ENCODE data around the gene LSM11.
"Not testable (repeated sequence)": the region's sequence is repeated elsewhere in the genome, so short reads cannot be mapped to it uniquely, and the experiment has no call there.

LSM11 gene

DNA sequence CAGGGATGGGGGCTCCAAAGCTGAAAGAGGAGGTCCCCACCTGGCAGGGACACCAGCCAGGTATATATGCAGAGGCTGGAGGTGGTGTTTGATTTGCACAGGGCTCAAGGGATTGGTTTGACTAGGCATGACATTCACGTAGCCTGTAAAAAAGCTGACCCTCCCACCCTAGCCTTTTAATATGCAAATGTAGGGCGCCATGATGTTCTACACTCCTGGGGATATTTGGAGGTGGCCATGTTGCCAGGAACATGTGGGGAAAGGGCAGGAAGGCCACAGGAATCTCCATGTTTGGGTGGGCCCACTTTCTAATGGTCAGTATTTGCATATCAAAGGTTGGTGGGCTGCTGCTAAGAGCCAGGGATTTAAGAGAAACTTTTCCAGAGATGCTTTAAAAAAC is 24.3 kb upstream of the LSM11 start:
- no peak for DNase-seq
- no peak overlapping the region for H3K9ac ChIP-seq (ENCODE audit: low read length)
- H3K4ac ChIP-seq (ENCODE audit: low read depth, low read length): no peak overlapping the region
- no peaks in the 10 kb centered on the region for H3K4me1 ChIP-seq (ENCODE audit: control insufficient read depth in 1 of 2, insufficient read depth in 2 of 2, low read length in 2 of 2)
- no peaks in the 10 kb centered on the region for H3K79me2 ChIP-seq (ENCODE audit: control insufficient read depth, insufficient read depth, low read length, poor library complexity)
- H4K91ac ChIP-seq (ENCODE audit: low read depth, low read length): peak overlapping the region; percentile 6
- no peak overlapping the region for H3K14ac ChIP-seq (ENCODE audit: low read length)
- H3K4me3 ChIP-seq (ENCODE audit: low read depth, low read length): no peak overlapping the region
- no peaks in the 10 kb centered on the region for H3K9me3 ChIP-seq (ENCODE audit: insufficient read depth, low read depth, low read length)
- no peak overlapping the region for H3K4me2 ChIP-seq (ENCODE audit: low read length)
- no peaks in the 10 kb centered on the region for H3K36me3 ChIP-seq (ENCODE audit: control insufficient read depth in 1 of 2, insufficient read depth in 2 of 2, low read length in 2 of 2)
- H2AK5ac ChIP-seq (ENCODE audit: low read length): peak overlapping the region; percentile 14
- no peak overlapping the region for H4K8ac ChIP-seq (ENCODE audit: low read depth, low read length)
- no peak overlapping the region for H3K27ac ChIP-seq (ENCODE audit: low read depth, low read length)
- H3K27me3 ChIP-seq (ENCODE audit: insufficient read depth, low read length): no peaks in the 10 kb centered on the region
- peak overlapping the region; percentile 40 for H2BK12ac ChIP-seq (ENCODE audit: low read length)
- no peaks in the 10 kb centered on the region for H3K79me1 ChIP-seq (ENCODE audit: low read length)
- no peak overlapping the region for H3K18ac ChIP-seq (ENCODE audit: low read length)
- H2BK5ac ChIP-seq (ENCODE audit: low read depth, low read length, poor library complexity): no peak overlapping the region
- WGBS (ENCODE audit: extremely low coverage, insufficient coverage, insufficient read length): no CpG with 5 or more reads among the region's 2 CpGs
- no peak overlapping the region for H2AFZ ChIP-seq (ENCODE audit: insufficient read depth, low read length, poor library complexity)
- H2BK120ac ChIP-seq (ENCODE audit: insufficient read depth, low read length, poor library complexity): no peak overlapping the region
- no peak overlapping the region for H3K23ac ChIP-seq (ENCODE audit: low read length)
- no peak overlapping the region for H4K12ac ChIP-seq (ENCODE audit: low read depth, low read length)

DNA sequence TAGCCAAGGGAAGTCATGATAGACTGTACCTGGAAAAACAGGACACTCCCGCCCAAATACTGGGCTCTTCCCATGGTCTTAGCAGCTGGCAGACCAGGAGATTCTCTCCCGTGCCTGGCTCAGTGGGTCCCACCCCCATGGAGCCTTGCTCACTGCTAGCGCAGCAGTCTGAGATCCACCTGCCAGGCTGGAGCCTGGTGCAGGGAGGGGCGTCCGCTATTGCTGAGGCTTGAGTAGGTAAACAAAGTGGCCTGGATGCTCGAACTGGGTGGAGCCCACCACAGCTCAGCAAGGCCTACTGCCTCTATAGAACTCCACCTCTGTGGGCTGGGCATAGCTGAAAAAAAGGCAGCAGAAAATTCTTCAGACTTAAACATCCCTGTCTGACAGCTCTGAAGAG is 22.4 kb upstream of the LSM11 start:
- no peak overlapping the region for H3K27ac ChIP-seq (ENCODE audit: low read depth, low read length)

DNA sequence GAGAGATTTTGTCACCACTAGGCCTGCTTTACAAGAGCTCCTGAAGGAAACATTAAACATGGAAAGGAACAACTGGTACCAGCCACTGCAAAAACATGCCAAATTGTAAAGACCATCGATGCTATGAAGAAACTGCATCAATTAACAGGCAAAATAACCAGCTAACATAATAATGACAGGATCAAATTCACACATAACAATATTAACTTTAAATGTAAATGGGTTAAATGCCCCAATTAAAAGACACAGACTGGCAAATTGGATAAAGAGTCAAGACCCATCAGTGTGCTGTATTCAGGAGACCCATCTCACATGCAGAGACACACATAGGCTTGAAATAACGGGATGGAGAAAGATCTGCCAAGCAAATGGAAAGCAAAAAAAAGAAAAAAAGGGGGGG is 20.6 kb upstream of the LSM11 start:
- H3K27ac ChIP-seq (ENCODE audit: low read depth, low read length); H3K9ac ChIP-seq (ENCODE audit: low read length); DNase-seq; H2AFZ ChIP-seq (ENCODE audit: insufficient read depth, low read length, poor library complexity); H3K79me1 ChIP-seq (ENCODE audit: low read length); H2BK12ac ChIP-seq (ENCODE audit: low read length); H3K27me3 ChIP-seq (ENCODE audit: insufficient read depth, low read length); H3K36me3 ChIP-seq (ENCODE audit: control insufficient read depth in 1 of 2, insufficient read depth in 2 of 2, low read length in 2 of 2); H4K8ac ChIP-seq (ENCODE audit: low read depth, low read length); H4K12ac ChIP-seq (ENCODE audit: low read depth, low read length); H3K14ac ChIP-seq (ENCODE audit: low read length); H3K18ac ChIP-seq (ENCODE audit: low read length); H3K9me3 ChIP-seq (ENCODE audit: insufficient read depth, low read depth, low read length); H3K4ac ChIP-seq (ENCODE audit: low read depth, low read length); H2BK5ac ChIP-seq (ENCODE audit: low read depth, low read length, poor library complexity); H4K91ac ChIP-seq (ENCODE audit: low read depth, low read length); H3K4me3 ChIP-seq (ENCODE audit: low read depth, low read length); H3K4me2 ChIP-seq (ENCODE audit: low read length); H3K79me2 ChIP-seq (ENCODE audit: control insufficient read depth, insufficient read depth, low read length, poor library complexity); H3K4me1 ChIP-seq (ENCODE audit: control insufficient read depth in 1 of 2, insufficient read depth in 2 of 2, low read length in 2 of 2); H2BK120ac ChIP-seq (ENCODE audit: insufficient read depth, low read length, poor library complexity); H2AK5ac ChIP-seq (ENCODE audit: low read length); H3K23ac ChIP-seq (ENCODE audit: low read length): not testable (repeated sequence)
- no CpG with 5 or more reads among the region's 2 CpGs for WGBS (ENCODE audit: extremely low coverage, insufficient coverage, insufficient read length)

More for the DNA sequence above, 22.4 kb upstream of the LSM11 start:
- Histone ChIP-seq H3K14ac (ENCODE audit: low read length) (no peak overlapping the region), H4K91ac (ENCODE audit: low read depth, low read length) (no peak overlapping the region), H2BK5ac (ENCODE audit: low read depth, low read length, poor library complexity) (no peak overlapping the region), H2BK12ac (ENCODE audit: low read length) (no peak overlapping the region), H4K12ac (ENCODE audit: low read depth, low read length) (no peak overlapping the region), H3K4ac (ENCODE audit: low read depth, low read length) (no peak overlapping the region), H3K9ac (ENCODE audit: low read length) (no peak overlapping the region), H3K23ac (ENCODE audit: low read length) (no peak overlapping the region), H3K4me3 (ENCODE audit: low read depth, low read length) (no peak overlapping the region), H2BK120ac (ENCODE audit: insufficient read depth, low read length, poor library complexity) (no peak overlapping the region), H3K4me2 (ENCODE audit: low read length) (no peak overlapping the region), H2AFZ (ENCODE audit: insufficient read depth, low read length, poor library complexity) (no peak overlapping the region), H3K79me1 (ENCODE audit: low read length) (no peaks in the 10 kb centered on the region), H3K4me1 (ENCODE audit: control insufficient read depth in 1 of 2, insufficient read depth in 2 of 2, low read length in 2 of 2) (no peaks in the 10 kb centered on the region), H3K79me2 (ENCODE audit: control insufficient read depth, insufficient read depth, low read length, poor library complexity) (no peaks in the 10 kb centered on the region), H3K18ac (ENCODE audit: low read length) (no peak overlapping the region), H3K36me3 (ENCODE audit: control insufficient read depth in 1 of 2, insufficient read depth in 2 of 2, low read length in 2 of 2) (no peaks in the 10 kb centered on the region), H2AK5ac (ENCODE audit: low read length) (no peak overlapping the region), H4K8ac (ENCODE audit: low read depth, low read length) (no peak overlapping the region), H3K27me3 (ENCODE audit: insufficient read depth, low read length) (no peaks in the 10 kb centered on the region), H3K9me3 (ENCODE audit: insufficient read depth, low read depth, low read length) (no peaks in the 10 kb centered on the region)
- no CpG with 5 or more reads among the region's 6 CpGs for WGBS (ENCODE audit: extremely low coverage, insufficient coverage, insufficient read length)
- no peak for DNase-seq

GRCh38 chr5:157726607-157727006 is 16.9 kb upstream of the LSM11 start:
- not testable (repeated sequence) for H2BK120ac ChIP-seq (ENCODE audit: insufficient read depth, low read length, poor library complexity); H3K4me3 ChIP-seq (ENCODE audit: low read depth, low read length); H3K18ac ChIP-seq (ENCODE audit: low read length); H3K9me3 ChIP-seq (ENCODE audit: insufficient read depth, low read depth, low read length); H3K4me1 ChIP-seq (ENCODE audit: control insufficient read depth in 1 of 2, insufficient read depth in 2 of 2, low read length in 2 of 2); H3K9ac ChIP-seq (ENCODE audit: low read length); H2AK5ac ChIP-seq (ENCODE audit: low read length); H3K27me3 ChIP-seq (ENCODE audit: insufficient read depth, low read length); H2AFZ ChIP-seq (ENCODE audit: insufficient read depth, low read length, poor library complexity); H3K14ac ChIP-seq (ENCODE audit: low read length); H3K36me3 ChIP-seq (ENCODE audit: control insufficient read depth in 1 of 2, insufficient read depth in 2 of 2, low read length in 2 of 2); H3K79me1 ChIP-seq (ENCODE audit: low read length); H4K12ac ChIP-seq (ENCODE audit: low read depth, low read length); H3K23ac ChIP-seq (ENCODE audit: low read length); H2BK12ac ChIP-seq (ENCODE audit: low read length); H2BK5ac ChIP-seq (ENCODE audit: low read depth, low read length, poor library complexity); H3K4ac ChIP-seq (ENCODE audit: low read depth, low read length); H4K91ac ChIP-seq (ENCODE audit: low read depth, low read length); H3K79me2 ChIP-seq (ENCODE audit: control insufficient read depth, insufficient read depth, low read length, poor library complexity); H3K27ac ChIP-seq (ENCODE audit: low read depth, low read length); H4K8ac ChIP-seq (ENCODE audit: low read depth, low read length); H3K4me2 ChIP-seq (ENCODE audit: low read length); DNase-seq
- no CpG with 5 or more reads among the region's 2 CpGs for WGBS (ENCODE audit: extremely low coverage, insufficient coverage, insufficient read length)

Data from trophoblast cell (in vitro differentiated cells and primary cell).